Activated naive CD4-positive, alpha-beta T cell treated with anti-CD3 and anti-CD28 coated beads, Interleukin-2, amount 50 U/mL, for 24 hours (primary cell): ENCODE measurements around the gene SATB2.

Experiments used
- H3K27ac Mint-ChIP-seq: one replicate; pipeline ENCODE4 v1.8.0; 2021; ENCODE audit warnings: mild to moderate bottlenecking, mixed read lengths
- H3K27me3 Mint-ChIP-seq: one replicate; pipeline ENCODE4 v1.8.0; 2021; ENCODE audit warnings: mixed read lengths
- H3K36me3 Mint-ChIP-seq: one replicate; pipeline ENCODE4 v1.8.0; 2021; ENCODE audit warnings: mixed read lengths
- H3K4me1 Mint-ChIP-seq: one replicate; pipeline ENCODE4 v1.8.0; 2021; ENCODE audit warnings: mixed read lengths
- H3K4me3 Mint-ChIP-seq: one replicate; pipeline ENCODE4 v1.8.0; 2021; ENCODE audit warnings: mild to moderate bottlenecking, mixed read lengths
- H3K9me3 Mint-ChIP-seq: one replicate; pipeline ENCODE4 v1.8.0; 2021; ENCODE audit warnings: mixed read lengths

Gene SATB2

GRCh38 chr2:199409759-199410529 is 47.8 kb downstream of the SATB2 start:
- Mint-ChIP-seq H3K27ac (no peak overlapping the region), H3K27me3 (peaks cover 5% of the 10 kb centered on the region), H3K4me1 (no peaks in the 10 kb centered on the region), H3K9me3 (no peaks in the 10 kb centered on the region), H3K4me3 (no peak overlapping the region), H3K36me3 (no peaks in the 10 kb centered on the region)

- no peak overlapping the region for H3K27ac Mint-ChIP-seq
- no peaks in the 10 kb centered on the region for H3K36me3 Mint-ChIP-seq
- no peaks in the 10 kb centered on the region for H3K9me3 Mint-ChIP-seq
- peaks cover 4% of the 10 kb centered on the region for H3K27me3 Mint-ChIP-seq
- no peaks in the 10 kb centered on the region for H3K4me1 Mint-ChIP-seq
- H3K4me3 Mint-ChIP-seq: no peak overlapping the region
Measured at GRCh38 chr2:199407421-199407820, 50.3 kb downstream of the SATB2 start.

- no peaks in the 10 kb centered on the region for H3K36me3 Mint-ChIP-seq
- no peak overlapping the region for H3K4me3 Mint-ChIP-seq
- H3K27ac Mint-ChIP-seq: no peak overlapping the region
- no peaks in the 10 kb centered on the region for H3K4me1 Mint-ChIP-seq
- H3K27me3 Mint-ChIP-seq: peaks cover 12% of the 10 kb centered on the region
- no peaks in the 10 kb centered on the region for H3K9me3 Mint-ChIP-seq
Measured at GRCh38 chr2:199405241-199405640, 52.5 kb downstream of the SATB2 start.

GRCh38 chr2:199404841-199405240 is 52.9 kb downstream of the SATB2 start:
- Mint-ChIP-seq H3K27ac (no peak overlapping the region), H3K4me1 (no peaks in the 10 kb centered on the region), H3K27me3 (peaks cover 12% of the 10 kb centered on the region), H3K9me3 (no peaks in the 10 kb centered on the region), H3K36me3 (no peaks in the 10 kb centered on the region), H3K4me3 (no peak overlapping the region)

- H3K27me3 Mint-ChIP-seq: peaks cover 10% of the 10 kb centered on the region
- no peak overlapping the region for H3K27ac Mint-ChIP-seq
- no peaks in the 10 kb centered on the region for H3K4me1 Mint-ChIP-seq
- H3K9me3 Mint-ChIP-seq: no peaks in the 10 kb centered on the region
- H3K36me3 Mint-ChIP-seq: no peaks in the 10 kb centered on the region
- no peak overlapping the region for H3K4me3 Mint-ChIP-seq
Measured at GRCh38 chr2:199395311-199395710, 62.4 kb downstream of the SATB2 start.

GRCh38 chr2:199392363-199392762 is 65.4 kb downstream of the SATB2 start:
- Mint-ChIP-seq H3K27me3 (peaks cover 9% of the 10 kb centered on the region), H3K36me3 (no peaks in the 10 kb centered on the region), H3K27ac (no peak overlapping the region), H3K9me3 (no peaks in the 10 kb centered on the region), H3K4me3 (no peak overlapping the region), H3K4me1 (no peaks in the 10 kb centered on the region)

GRCh38 chr2:199388728-199389268 is 68.9 kb downstream of the SATB2 start:
- Mint-ChIP-seq H3K4me3 (no peak overlapping the region), H3K27ac (no peak overlapping the region), H3K9me3 (no peaks in the 10 kb centered on the region), H3K27me3 (peaks cover 12% of the 10 kb centered on the region), H3K4me1 (no peaks in the 10 kb centered on the region), H3K36me3 (no peaks in the 10 kb centered on the region)

GRCh38 chr2:199384043-199384442 is 73.7 kb downstream of the SATB2 start:
- Mint-ChIP-seq H3K9me3 (no peaks in the 10 kb centered on the region), H3K27ac (no peak overlapping the region), H3K36me3 (no peaks in the 10 kb centered on the region), H3K27me3 (peaks cover 13% of the 10 kb centered on the region), H3K4me1 (no peaks in the 10 kb centered on the region), H3K4me3 (no peak overlapping the region)

- Mint-ChIP-seq H3K4me3 (no peak overlapping the region), H3K27ac (no peak overlapping the region)
Measured at GRCh38 chr2:199383021-199383420, 74.7 kb downstream of the SATB2 start.

GRCh38 chr2:199382091-199382490 is 75.6 kb downstream of the SATB2 start:
- Mint-ChIP-seq H3K4me1 (no peaks in the 10 kb centered on the region), H3K27me3 (peaks cover 12% of the 10 kb centered on the region), H3K9me3 (no peaks in the 10 kb centered on the region), H3K36me3 (no peaks in the 10 kb centered on the region), H3K4me3 (no peak overlapping the region), H3K27ac (no peak overlapping the region)

More at GRCh38 chr2:199383021-199383420, 74.7 kb downstream of the SATB2 start:
- no peaks in the 10 kb centered on the region for H3K9me3 Mint-ChIP-seq
- peaks cover 13% of the 10 kb centered on the region for H3K27me3 Mint-ChIP-seq
- H3K36me3 Mint-ChIP-seq: no peaks in the 10 kb centered on the region
- no peaks in the 10 kb centered on the region for H3K4me1 Mint-ChIP-seq

- no peak overlapping the region for H3K4me3 Mint-ChIP-seq
- peaks cover 9% of the 10 kb centered on the region for H3K27me3 Mint-ChIP-seq
- no peaks in the 10 kb centered on the region for H3K9me3 Mint-ChIP-seq
- H3K27ac Mint-ChIP-seq: no peak overlapping the region
- no peaks in the 10 kb centered on the region for H3K36me3 Mint-ChIP-seq
- no peaks in the 10 kb centered on the region for H3K4me1 Mint-ChIP-seq
Measured at GRCh38 chr2:199381531-199381930, 76.2 kb downstream of the SATB2 start.

GRCh38 chr2:199378948-199379650 is 78.6 kb downstream of the SATB2 start:
- Mint-ChIP-seq H3K27ac (no peak overlapping the region), H3K4me3 (no peak overlapping the region), H3K27me3 (peaks cover 7% of the 10 kb centered on the region), H3K4me1 (no peaks in the 10 kb centered on the region), H3K9me3 (no peaks in the 10 kb centered on the region), H3K36me3 (no peaks in the 10 kb centered on the region)

- H3K27me3 Mint-ChIP-seq: peaks cover 6% of the 10 kb centered on the region
- no peaks in the 10 kb centered on the region for H3K9me3 Mint-ChIP-seq
- no peak overlapping the region for H3K4me3 Mint-ChIP-seq
- H3K27ac Mint-ChIP-seq: peak overlapping the region; percentile 13
- H3K36me3 Mint-ChIP-seq: no peaks in the 10 kb centered on the region
- no peaks in the 10 kb centered on the region for H3K4me1 Mint-ChIP-seq
Measured at GRCh38 chr2:199370150-199370780, 87.5 kb downstream of the SATB2 start.

GRCh38 chr2:199366406-199366805 is 91.3 kb downstream of the SATB2 start:
- Mint-ChIP-seq H3K9me3 (no peaks in the 10 kb centered on the region), H3K36me3 (no peaks in the 10 kb centered on the region), H3K27me3 (peaks cover 6% of the 10 kb centered on the region), H3K4me3 (no peak overlapping the region), H3K27ac (no peak overlapping the region), H3K4me1 (no peaks in the 10 kb centered on the region)

- Mint-ChIP-seq H3K9me3 (no peaks in the 10 kb centered on the region), H3K4me1 (no peaks in the 10 kb centered on the region), H3K27ac (no peak overlapping the region), H3K4me3 (no peak overlapping the region), H3K27me3 (peaks cover 6% of the 10 kb centered on the region), H3K36me3 (no peaks in the 10 kb centered on the region)
Measured at GRCh38 chr2:199364153-199364552, 93.6 kb downstream of the SATB2 start.

GRCh38 chr2:199356412-199356811 is 101.3 kb downstream of the SATB2 start:
- no peak overlapping the region for H3K4me3 Mint-ChIP-seq
- no peaks in the 10 kb centered on the region for H3K36me3 Mint-ChIP-seq
- H3K4me1 Mint-ChIP-seq: no peaks in the 10 kb centered on the region
- H3K9me3 Mint-ChIP-seq: no peaks in the 10 kb centered on the region
- H3K27me3 Mint-ChIP-seq: peaks cover 3% of the 10 kb centered on the region
- no peak overlapping the region for H3K27ac Mint-ChIP-seq
